GM18511 (cell line): ENCODE measurements around the gene GPR55.
A peak's percentile ranks its signal among the peaks of the same experiment; 100 is the strongest.

Source experiments
- ATAC-seq: cut with Tn5 transposase; IDR thresholded peaks from one replicate; pipeline ENCODE4 v1.9.1; 2021; ENCODE audit warnings: mild to moderate bottlenecking, moderate library complexity; ENCODE audit not compliant: unreplicated experiment

Gene GPR55

DNA sequence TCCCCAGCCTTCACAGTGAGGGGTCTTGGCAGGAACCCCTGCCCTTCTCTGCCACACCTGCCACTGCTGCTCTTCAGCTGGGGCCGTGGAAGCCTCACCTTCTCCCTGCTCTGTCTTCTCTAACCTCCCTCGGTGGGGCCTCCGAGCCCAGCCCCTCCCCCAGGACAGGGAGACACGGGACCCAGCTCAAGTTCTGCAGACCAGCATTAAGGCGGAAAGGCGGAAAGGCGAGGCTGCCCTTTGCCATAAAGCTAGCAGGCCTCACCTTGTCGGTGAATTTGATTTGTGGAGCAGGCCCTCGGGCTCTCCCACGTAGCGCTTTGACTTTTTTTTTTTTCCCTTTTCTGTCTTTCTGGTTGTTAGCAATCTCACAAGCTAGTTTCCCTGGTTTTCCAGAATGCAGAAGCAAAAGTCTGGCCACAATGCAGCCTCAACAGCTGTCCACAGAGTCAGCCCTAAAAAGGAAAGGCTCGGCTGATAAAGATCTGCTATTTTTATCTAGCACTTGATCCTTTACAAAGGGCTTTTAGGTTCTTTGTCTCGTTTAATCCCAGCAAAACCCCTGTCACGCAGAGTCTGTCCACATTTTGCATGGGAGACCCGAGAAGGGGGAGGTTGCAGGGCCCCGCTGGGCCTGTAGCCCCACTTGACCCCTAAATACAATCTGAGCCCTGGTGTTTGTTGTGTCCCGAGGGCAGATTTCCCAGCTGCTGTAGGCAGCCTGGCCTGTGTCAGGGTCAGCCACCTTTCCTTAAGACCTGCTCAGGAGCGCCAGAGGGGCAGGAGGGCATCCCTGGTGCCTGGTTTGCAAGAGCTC lies 54.3 kb downstream of the GPR55 start:
- ATAC-seq, result no peak

DNA sequence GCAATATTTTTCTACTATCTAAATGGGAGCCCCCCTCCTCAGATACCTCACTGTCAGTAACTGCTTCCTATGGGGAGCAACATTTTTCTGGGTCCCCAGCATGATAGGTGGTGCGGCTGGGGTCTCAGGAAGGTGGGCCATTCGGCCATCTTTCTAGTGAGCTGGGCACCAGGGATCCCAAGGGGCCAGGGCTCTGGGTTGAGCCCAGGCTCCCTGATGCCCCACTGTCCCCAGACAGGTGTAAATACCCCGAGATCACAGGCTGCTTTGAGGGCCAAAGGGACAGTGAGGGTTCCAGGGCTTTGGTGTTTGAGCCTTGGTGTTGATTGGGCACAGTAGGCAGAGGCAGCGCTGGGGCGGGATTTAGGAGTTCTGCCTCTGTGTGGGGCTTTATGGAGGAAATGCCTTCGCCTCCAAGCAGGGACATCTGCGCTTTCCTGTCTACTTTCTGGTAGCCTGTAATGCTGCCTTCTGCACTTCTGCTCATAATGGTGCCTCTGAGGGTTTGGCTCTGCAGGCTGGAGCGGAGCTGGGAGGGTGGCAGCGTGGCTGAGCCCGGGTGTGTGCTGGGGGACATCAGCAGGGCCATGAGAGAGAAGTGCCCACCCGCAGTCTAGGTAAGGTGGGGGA lies 55.0 kb downstream of the GPR55 start:
- ATAC-seq, result no peak

DNA sequence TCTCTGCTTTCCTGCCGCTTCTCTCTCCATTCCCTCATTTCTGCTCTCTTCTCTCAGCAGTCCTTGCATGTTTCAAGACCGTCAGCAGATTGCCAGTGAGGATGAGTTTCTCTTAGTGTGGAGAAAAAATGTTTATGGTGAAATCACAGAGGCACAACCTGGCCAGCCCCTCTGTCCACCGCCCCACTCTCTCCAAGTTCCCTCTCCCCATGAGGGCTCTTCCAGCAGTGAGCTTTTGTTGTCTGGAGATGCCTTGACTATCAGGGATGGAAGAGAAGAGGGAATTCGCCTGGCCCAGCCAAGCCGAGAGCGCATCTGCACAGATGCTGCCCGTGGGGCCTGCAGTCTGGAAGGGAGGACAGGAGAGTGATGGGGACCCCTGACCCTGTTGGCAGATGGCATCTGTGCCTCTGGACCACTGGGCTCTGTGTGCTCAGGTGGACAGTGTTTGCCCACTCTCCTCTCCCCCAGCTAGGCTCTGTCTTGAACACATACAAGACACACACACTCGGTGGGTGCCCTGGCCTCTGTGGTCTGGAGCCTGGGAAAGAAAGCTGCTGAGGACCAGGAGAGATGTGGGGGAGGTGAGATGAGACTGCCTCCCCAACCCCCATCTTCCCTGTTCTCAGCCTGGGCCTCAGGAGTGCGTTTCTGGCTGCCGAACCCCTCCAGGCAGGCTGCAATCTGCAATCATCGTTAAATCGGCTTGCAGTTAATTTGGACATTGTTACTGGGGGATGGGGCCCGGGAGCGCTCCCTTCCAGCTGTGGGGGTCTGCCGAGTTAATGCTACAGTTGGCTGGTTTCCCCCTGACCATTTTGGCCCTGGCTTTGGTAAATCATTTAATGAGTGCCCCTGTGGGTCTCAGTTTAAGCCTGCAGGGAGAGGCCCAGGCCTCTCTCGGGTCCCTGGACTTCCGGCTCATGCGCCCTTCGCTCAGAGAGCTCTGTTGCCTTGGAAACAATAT lies 55.8 kb downstream of the GPR55 start:
- ATAC-seq, result no peak

DNA sequence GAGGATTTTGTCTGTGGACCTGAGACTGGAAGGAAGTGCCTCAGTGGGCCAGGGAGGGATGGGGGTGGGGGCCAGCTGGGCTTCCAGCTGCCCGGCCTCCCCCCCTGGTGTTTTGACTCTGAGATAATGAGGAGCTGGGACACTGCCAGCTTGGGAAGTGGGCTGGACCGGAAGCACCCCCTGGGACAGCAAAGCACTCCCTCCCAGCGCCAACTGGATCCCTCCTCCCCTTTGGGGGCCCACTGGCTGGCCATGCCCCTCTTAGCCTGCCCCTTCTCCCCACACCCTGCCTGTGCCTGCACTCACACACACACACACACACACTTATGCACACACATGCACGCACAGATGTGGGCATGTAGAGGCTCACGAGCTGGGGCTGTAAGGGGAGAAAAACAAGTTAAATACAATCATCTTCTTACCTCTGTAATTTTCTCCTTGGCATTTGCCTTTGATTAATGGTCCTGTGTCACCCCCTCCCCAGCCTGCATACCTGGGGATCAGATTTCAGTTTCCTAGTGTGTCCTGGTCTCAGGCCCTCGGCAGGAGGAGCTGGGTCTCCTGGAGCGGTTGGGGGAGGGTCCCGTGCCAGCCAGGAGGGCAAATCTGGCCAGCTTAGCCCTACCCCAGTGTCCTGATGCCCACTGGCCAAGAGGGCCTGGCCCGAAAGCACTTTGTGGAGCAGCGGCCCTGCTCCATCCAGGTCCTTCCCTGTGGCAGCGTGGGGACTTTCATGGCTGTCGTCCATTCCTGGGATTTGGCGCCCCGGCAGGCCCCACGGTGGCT lies 56.7 kb downstream of the GPR55 start:
- ATAC-seq, result no peak

DNA sequence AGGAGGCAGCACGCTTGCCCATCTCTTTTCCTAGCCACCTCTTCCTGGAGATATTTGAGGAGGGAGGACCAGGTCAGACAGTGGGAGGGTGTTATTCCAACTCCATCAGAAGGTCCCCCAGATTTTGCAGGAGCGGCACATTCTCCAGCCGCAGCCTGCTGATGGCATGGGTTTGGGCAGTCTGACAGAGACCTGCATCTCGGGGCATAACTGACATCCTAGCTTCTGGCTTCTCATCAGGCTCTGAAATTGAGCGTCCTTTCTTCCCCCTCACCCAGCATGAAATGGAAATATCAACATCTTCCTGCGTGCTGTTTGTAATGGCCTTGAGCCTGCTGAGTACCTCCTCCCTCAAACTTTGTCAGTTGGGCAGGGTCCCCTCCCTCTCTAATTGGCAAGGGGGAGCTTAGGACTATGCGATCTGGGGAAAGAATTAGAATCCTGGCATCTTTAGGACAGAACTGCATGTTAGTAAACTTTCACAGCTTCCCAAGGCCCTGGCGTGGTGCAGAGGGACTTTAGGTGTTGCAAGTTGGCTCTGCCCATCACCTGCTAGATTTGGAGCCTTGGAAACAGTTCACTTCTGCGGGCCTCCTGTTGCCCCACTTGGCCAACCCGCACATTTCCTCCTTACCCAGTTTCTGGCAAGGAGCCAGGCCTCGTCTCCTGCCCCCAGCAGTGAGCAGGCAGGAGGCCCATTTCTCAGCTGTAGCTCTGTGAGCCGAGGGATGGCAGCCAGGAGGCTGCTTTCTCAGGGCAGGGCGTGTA lies 58.1 kb downstream of the GPR55 start:
- no peak for ATAC-seq

DNA sequence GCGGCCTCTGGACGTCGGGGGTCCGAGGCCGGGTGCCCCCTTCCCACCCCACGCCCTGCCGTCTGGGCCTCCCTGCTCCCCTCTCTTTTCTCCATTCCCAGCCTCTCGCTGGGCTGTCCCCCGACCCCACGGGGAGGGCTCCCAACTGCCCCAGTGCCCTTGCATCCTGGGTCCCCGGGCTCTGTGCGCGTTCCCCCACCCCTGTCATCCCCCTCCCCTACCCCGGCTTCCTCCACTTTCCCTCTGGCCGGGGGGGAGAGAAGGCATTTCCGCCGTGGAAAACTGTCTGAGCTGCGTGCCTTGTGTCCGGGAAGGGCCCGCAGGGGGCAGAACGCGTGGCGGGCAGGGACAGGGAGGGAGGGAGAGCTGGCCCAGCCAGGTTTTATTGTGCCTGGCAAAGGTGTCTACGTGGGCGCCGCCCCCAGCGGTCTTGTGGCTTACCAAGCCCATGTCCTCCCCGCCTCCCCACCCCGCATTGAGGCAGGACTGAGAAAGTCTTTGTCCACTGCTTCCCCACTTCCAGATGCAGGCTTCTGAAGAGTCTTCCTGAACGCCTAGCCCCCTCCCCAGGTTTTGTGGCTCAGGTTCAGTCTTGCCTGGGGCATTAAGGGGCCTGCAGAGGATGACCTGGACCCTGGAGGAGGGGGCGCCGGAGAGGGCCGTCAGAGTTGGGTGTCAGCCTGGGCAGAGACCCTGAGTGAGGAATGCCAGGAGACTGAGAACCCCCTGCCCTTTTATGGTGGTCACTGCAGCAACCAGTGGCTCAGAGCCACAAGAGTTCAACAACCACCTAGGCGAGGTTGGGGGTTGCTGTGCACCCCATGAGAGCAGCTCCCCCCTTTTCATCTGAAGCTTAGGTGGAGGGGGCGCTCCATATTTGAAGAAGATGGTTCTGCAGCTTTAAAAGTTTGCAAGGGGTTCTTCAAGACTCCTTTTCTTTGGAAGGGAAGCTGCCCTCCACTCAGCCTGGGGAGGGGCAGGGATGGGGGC lies 59.0 kb downstream of the GPR55 start:
- no peak for ATAC-seq

DNA sequence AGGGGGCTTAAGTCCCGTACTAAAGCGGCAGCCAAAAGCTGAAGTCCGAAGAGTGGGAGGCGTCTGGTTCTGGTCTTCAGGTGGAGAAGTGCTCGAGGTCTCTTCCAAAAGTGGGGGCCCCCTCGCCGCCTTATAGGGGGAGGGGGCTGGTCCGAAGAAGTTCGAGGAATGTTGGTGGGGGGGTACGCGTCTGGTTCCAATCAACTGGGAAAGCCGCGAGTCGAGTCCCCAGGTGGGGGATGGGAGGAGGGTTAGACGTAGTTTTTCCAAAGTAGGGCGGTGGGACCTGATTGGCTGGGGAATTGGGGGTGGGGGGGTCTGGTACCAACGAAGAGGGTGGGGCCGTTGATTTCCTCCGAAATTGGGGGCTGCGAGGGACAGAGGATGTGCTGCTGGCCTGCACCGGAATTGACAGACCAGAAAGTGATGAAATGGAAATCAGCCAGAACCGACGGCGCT lies 59.7 kb downstream of the GPR55 start:
- ATAC-seq, result no peak

DNA sequence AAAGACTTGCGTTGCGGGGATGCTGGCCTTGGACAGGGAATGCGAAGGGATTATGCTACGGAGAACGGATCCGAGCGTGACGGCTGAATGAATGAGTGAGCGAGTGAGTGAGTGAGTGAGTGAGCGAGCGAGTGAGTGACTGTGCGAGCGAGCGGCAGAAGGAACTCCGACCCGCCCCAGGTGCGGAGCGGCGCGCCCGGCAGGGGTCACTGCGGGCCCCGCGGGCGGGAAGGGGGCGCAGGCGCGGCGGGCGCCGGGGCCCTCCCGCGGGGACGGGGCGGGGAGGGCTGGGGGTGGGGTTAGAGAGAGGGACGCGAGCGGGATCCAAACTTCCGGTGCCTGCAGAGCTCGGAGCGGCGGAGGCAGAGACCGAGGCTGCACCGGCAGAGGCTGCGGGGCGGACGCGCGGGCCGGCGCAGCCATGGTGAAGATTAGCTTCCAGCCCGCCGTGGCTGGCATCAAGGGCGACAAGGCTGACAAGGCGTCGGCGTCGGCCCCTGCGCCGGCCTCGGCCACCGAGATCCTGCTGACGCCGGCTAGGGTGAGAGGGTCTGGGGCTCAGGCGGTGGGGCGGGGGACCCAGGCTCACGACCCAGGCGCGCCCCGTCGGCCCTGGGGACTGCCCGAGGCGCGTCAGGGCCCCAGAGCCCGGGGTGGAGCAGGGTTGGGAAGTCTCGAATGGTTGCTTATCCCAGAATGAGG lies 60.3 kb downstream of the GPR55 start, which contains the start of gene ITM2C:
TSS of gene ITM2C (plus strand) at position 338 of the 702 bp plus-strand sequence. CDS start at position 422, 84 bp downstream.
- ATAC-seq, result peak; percentile 75

DNA sequence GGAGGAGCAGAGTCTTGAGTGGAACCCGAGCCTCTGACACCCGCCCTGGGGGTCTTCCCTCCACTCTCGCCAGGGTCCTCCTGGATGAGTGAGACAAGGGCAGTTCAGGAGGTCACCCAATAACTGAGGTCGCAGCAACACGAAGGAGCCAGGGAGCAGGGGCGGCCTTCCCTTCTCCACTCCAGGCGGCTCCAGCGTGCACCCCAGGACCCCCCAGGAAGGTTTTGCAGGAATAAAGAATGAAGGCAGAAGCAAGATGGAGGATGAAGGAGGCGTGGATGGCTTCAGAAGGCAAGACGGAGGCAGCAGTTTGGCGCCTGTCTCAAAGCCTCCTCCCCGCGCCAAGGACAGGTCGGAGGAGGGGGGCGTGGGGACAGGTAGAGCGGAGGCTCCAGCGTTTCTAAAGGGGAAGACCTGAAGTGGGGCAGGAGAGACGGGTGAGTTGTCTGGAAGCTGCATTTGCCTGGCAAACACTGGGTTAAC lies 60.9 kb downstream of the GPR55 start:
- no peak for ATAC-seq

DNA sequence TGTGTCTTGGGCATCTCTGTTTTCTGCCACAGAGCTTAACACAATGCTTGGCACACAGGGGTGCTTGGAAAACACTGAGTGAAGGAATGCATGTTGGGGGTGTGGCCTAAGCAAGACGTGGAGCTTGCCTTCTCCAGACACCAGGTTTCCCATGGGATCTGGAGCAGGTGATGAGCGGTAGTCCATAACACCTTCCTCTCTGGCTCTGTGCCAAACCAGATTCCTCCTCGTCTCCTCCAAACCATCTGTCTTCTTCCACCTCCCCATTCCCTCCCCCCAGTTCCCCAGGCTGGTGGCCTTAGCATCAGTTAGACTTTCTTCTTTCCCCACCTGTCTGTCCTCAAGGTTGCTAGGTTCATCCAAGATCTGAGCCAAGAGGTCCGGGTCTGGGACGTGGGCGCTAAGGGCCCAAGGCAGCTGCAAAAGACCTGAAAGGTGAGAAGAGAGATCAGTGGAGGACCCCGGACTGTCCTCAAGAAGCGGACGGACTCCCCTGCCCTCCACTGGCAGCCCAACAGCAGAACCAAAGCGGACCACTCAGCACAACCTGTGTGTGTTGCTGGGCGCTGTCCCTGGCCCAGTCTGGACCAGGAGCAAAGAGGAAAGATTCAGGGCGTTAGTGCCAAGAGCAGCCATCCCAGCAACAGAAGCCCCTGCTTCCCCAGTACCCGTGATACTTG lies 61.5 kb downstream of the GPR55 start:
- no peak for ATAC-seq

DNA sequence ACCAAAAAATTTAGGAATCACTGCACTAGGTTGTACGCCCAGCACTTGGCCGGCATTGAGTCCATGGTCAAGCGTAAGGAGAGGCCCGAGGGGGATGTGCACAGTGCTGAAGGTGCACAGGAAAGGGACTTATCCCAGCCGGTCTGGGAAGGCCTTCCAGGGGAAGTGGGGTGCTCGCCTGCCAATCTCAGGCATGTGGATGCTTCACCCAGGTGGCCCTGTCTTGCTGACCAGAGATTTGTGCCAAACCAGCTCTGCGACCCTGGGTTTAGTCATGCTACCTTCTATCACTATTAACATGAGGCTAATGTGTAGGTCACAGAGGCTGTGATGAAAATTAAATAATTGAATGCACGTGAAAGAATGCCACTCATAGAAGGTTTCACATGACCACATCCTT lies 62.0 kb downstream of the GPR55 start:
- no peak for ATAC-seq

DNA sequence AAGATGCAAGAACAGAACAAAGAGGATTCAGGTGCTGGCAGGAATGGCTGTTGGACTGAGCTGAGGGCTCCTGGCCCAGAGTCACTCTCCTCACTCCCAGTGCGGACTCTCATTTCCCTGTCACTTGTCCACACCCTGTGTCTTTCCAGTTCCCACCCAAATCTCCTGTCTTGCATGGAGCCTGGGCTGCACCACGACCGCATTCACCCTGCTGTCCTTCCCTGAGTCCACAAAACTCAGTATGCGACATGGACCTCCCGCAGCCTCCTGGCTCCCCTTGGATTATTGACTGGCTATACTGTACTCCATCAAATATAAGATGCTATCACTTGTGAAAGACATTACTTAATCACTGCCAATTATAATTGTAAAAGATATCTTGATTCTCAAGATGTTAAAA lies 62.8 kb downstream of the GPR55 start:
- no peak for ATAC-seq

DNA sequence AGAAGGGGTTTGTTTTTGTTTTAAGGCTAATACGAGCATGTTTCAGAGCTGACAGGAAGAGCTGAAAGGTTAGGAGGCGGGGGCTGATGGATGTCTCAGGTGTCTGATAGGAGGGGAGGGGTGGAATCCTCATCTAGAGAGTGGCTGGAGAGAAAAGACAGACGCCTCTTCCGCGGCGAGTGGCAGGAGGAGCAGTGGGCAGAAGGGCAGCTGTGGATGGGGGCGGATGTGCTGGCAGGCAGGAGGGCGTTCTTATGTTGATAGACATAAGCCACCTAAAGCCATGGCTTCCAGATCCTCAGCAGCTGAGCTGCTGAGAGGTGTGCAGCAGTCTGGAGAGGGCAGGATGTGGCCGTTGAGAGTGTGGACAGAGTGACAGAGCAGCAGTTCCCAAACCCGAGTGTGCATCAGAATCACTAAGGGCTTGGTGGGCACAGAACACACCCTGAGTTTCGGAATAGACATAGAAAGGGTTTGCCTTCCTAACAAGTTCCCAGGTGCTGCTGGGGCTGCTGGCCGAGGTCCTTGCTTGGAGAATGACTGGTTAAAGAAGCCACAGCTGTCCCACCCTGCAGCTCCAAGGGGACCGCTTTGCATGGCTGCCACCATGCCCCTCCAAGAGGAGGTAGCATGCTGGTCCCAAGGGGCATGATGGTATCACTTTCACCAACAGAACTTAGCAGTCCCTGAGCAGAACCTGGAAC lies 63.3 kb downstream of the GPR55 start:
- ATAC-seq, result no peak
